GM19238 (cell line): ENCODE results near the gene DPPA3.
"Not testable (repeated sequence)": the region's sequence is repeated elsewhere in the genome, so short reads cannot be mapped to it uniquely, and the experiment has no call there.

Source experiments
- DNase-seq: peaks from one replicate; pipeline ENCODE4 v3.0.0; 2011; ENCODE audit warnings: low spot score; ENCODE audit not compliant: insufficient read length

DPPA3 gene

GRCh38 chr12:7711133-7711532 lies at the start of gene DPPA3:
Gene DPPA3, plus strand, starts transcription at chr12:7711433. Its CDS starts 138 bp downstream, at chr12:7711571.
- no peak for DNase-seq

GRCh38 chr12:7661741-7662140 lies 49.5 kb upstream of the DPPA3 start:
- DNase-seq = no peak

- no peak for DNase-seq
These were observed 44.6 kb upstream of the DPPA3 start for GRCh38 chr12:7666595-7666994.

- no peak for DNase-seq
These were observed 44.1 kb upstream of the DPPA3 start for GRCh38 chr12:7667125-7667524.

- no peak for DNase-seq
These were observed 43.1 kb upstream of the DPPA3 start for GRCh38 chr12:7668171-7668570.

- DNase-seq = not testable (repeated sequence)
These were observed 35.8 kb upstream of the DPPA3 start for GRCh38 chr12:7675455-7675854.

- peak; percentile 16 for DNase-seq
These were observed 33.8 kb upstream of the DPPA3 start for GRCh38 chr12:7677432-7677888.

- no peak for DNase-seq
These were observed 32.5 kb upstream of the DPPA3 start for GRCh38 chr12:7678744-7679143.

GRCh38 chr12:7679251-7680045 lies 31.8 kb upstream of the DPPA3 start:
- no peak for DNase-seq

- DNase-seq = no peak
These were observed 29.7 kb upstream of the DPPA3 start for GRCh38 chr12:7681535-7681934.

GRCh38 chr12:7693793-7694192 lies 17.4 kb upstream of the DPPA3 start:
- no peak for DNase-seq

GRCh38 chr12:7694556-7695236 lies 16.5 kb upstream of the DPPA3 start:
- no peak for DNase-seq

- no peak for DNase-seq
These were observed 16.0 kb upstream of the DPPA3 start for GRCh38 chr12:7695237-7695560.

GRCh38 chr12:7695566-7696197 lies 15.6 kb upstream of the DPPA3 start, which contains the start of gene GDF3:
Gene GDF3, minus strand, starts transcription at chr12:7695775. Its CDS starts 47 bp downstream, at chr12:7695728.
- DNase-seq = no peak

- DNase-seq = no peak
These were observed 5.4 kb upstream of the DPPA3 start for GRCh38 chr12:7705846-7706245.

- DNase-seq = no peak
These were observed 1.1 kb upstream of the DPPA3 start for GRCh38 chr12:7709969-7710675.

- DNase-seq = no peak
These were observed 1.7 kb downstream of the DPPA3 start for GRCh38 chr12:7712841-7713442.

GRCh38 chr12:7716381-7716780 lies 5.1 kb downstream of the DPPA3 start:
- no peak for DNase-seq

- no peak for DNase-seq
These were observed 8.9 kb downstream of the DPPA3 start for GRCh38 chr12:7719946-7720730.

- DNase-seq = no peak
These were observed 12.7 kb downstream of the DPPA3 start for GRCh38 chr12:7723926-7724325.
